Spleen (tissue), 11 donors: ENCODE measurements around the gene MCM7. TPM values are rescaled to one million over a fixed set of nuclear protein-coding genes. Genes with fewer than 3 reads are reported as not detected.

Experiments used
- DNase-seq: peaks from one replicate; pipeline ENCODE4 v3.0.0-alpha.2; 2020
- H3K27ac ChIP-seq, 8 donors: fragments of 200-600 bp; sonication (generic) in 7 of 8; 1 replicate in 4 of 8; 2 replicates in 4 of 8; pipeline versions ENCODE4 v1.5.0 to v1.8.0; 2016 to 2021; ENCODE audit warnings: inconsistent platforms in 4 of 8, mild to moderate bottlenecking in 4 of 8, moderate library complexity in 1 of 8
- H3K27me3 ChIP-seq, 7 donors: fragments of 200-600 bp; sonication (generic) in 6 of 7; replicated peaks in 1 of 7; 1 replicate in 4 of 7; 2 replicates in 3 of 7; pipeline versions ENCODE4 v1.5.0 to v1.8.0; 2016 to 2021; ENCODE audit warnings: inconsistent platforms in 3 of 7, mild to moderate bottlenecking in 1 of 7
- H3K36me3 ChIP-seq, 6 donors: fragments of 200-600 bp; sonication (generic) in 5 of 6; 1 replicate in 4 of 6; 2 replicates in 2 of 6; pipeline versions ENCODE4 v1.5.0 to v1.8.0; 2016 to 2021; ENCODE audit warnings: inconsistent platforms in 2 of 6
- H3K4me1 ChIP-seq, 6 donors: fragments of 200-600 bp; sonication (generic) in 5 of 6; 1 replicate in 3 of 6; 2 replicates in 3 of 6; pipeline versions ENCODE4 v1.5.0 to v1.8.0; 2016 to 2021; ENCODE audit warnings: inconsistent platforms in 3 of 6
- H3K4me3 ChIP-seq, 8 donors: fragments of 200-600 bp; sonication (generic) in 7 of 8; 1 replicate in 4 of 8; 2 replicates in 4 of 8; pipeline versions ENCODE4 v1.5.0 to v1.8.0; 2016 to 2021; ENCODE audit warnings: inconsistent platforms in 4 of 8, mild to moderate bottlenecking in 4 of 8, moderate library complexity in 2 of 8
- H3K9me3 ChIP-seq, 8 donors: fragments of 200-600 bp; sonication (generic) in 7 of 8; 1 replicate in 4 of 8; 2 replicates in 4 of 8; pipeline versions ENCODE4 v1.5.0 to v1.8.0; 2016 to 2021; ENCODE audit warnings: inconsistent platforms in 4 of 8
- CTCF ChIP-seq, 11 experiments: fragments of 200-600 bp in 7 of 11; fragments of 450-650 bp in 4 of 11; sonication (generic) in 4 of 11; IDR thresholded peaks in 8 of 11; conservative IDR thresholded peaks in 3 of 11; 1 replicate in 7 of 11; 2 replicates in 4 of 11; pipeline versions ENCODE4 v1.4.0 to v1.8.0; 2016 to 2021; ENCODE audit warnings: antibody characterized with exemption in 11 of 11, inconsistent platforms in 4 of 11, mild to moderate bottlenecking in 1 of 11
- POLR2A ChIP-seq, 3 donors: fragments of 450-650 bp; IDR thresholded peaks; one replicate each; pipeline ENCODE4 v1.5.1; 2017; ENCODE audit warnings: antibody characterized with exemption in 3 of 3, mild to moderate bottlenecking in 1 of 3
- POLR2AphosphoS5 ChIP-seq, 3 donors: sonication (generic); formaldehyde crosslinking; IDR thresholded peaks; one replicate each; pipeline ENCODE4 v1.5.1; 2017; ENCODE audit warnings: antibody characterized with exemption in 3 of 3
- WGBS, 5 donors: extraction: QIAGEN DNeasy Blood & Tissue Kit in 3 of 5; methylation state at CpG; one replicate each; pipeline versions ENCODE4 v1.1.5 to v1.1.7; 2013 to 2018; 5-methylcytosine and 5-hydroxymethylcytosine counted together
- intact Hi-C: fragments of 100-400 bp; cut with DNase I; formaldehyde crosslinking; loops from one replicate; pipeline ENCODE4 v1.15.0; 2023; ENCODE audit warnings: low total_unique reads
- polyA plus RNA-seq, 3 donors: library from polyadenylated mRNA; stranded (reverse); fragments of 200-250 nt; gene quantifications; one replicate each; pipeline ENCODE4 v1.2.1, GENCODE V29; 2013
- total RNA-seq, 7 donors: library from RNA; depleted of rRNA in 3 of 7; stranded (reverse); fragments of >200 nt in 3 of 7; fragmentation: NEBNext Ultra II Directional in 4 of 7; extraction: Animal tissue kit (Norgen Biotek cat#: 25700) in 4 of 7; gene quantifications; one replicate each; pipeline versions ENCODE4 v1.1.0 to v1.2.1, GENCODE V29; 2016 to 2021
- donor health status: healthy with polysubstance abuse.
- donor health status: DM: no; HTN: no; CAD: no; lungs with moderate emphysema.
- donor health status: DM: no; HTN: no; CAD: no.
- donor health status: Bipolar disorder and iron deficiency.
- donor health status: healthy.
- donor health status: DM: no; HTN: no; CAD: no.
- donor health status: DM: yes; HTN: yes; CAD: no.

The MCM7 gene
- total and polyA plus RNA-seq, 10 donors = 49.5 to 92.7 (median 68.5) TPM

- no peaks in the 10 kb centered on the region for H3K27me3 ChIP-seq
- H3K4me1 ChIP-seq = peaks cover 0 to 7% (median 0%) of the 10 kb centered on the region in 6 donors
- no peaks in the 10 kb centered on the region for H3K9me3 ChIP-seq
- TF ChIP-seq POLR2A (IDR thresholded peaks at IDR 0.05) (no peak), CTCF (IDR thresholded peaks at IDR 0.05 in 8 of 11, conservative IDR thresholded peaks at IDR 0.05 in 3 of 11) (no peak), POLR2AphosphoS5 (IDR thresholded peaks at IDR 0.05) (no peak)
- H3K27ac ChIP-seq = no peak overlapping the region
- WGBS, 5 donors = 74 to 88% (median 81%) methylated on average over 5 of the region's 5 CpGs
- intact Hi-C loops = no loop called here
- no peak overlapping the region for H3K4me3 ChIP-seq
- peaks cover 4 to 82% (median 40%) of the 10 kb centered on the region in 6 donors for H3K36me3 ChIP-seq
- no peak for DNase-seq
These were observed 41.9 kb downstream of the MCM7 start for GRCh38 chr7:100059251-100059739.

GRCh38 chr7:100057006-100057405 lies 44.2 kb downstream of the MCM7 start:
- TF ChIP-seq POLR2A (IDR thresholded peaks at IDR 0.05) (no peak), POLR2AphosphoS5 (IDR thresholded peaks at IDR 0.05) (no peak), CTCF (IDR thresholded peaks at IDR 0.05 in 8 of 11, conservative IDR thresholded peaks at IDR 0.05 in 3 of 11) (no peak)
- intact Hi-C loops = no loop called here
- Histone ChIP-seq H3K27me3 (no peaks in the 10 kb centered on the region), H3K36me3 (peaks cover 2 to 59% (median 23%) of the 10 kb centered on the region in 6 donors), H3K4me3 (no peak overlapping the region), H3K9me3 (no peaks in the 10 kb centered on the region), H3K27ac (no peak overlapping the region), H3K4me1 (peaks cover 0 to 11% (median under 1%) of the 10 kb centered on the region in 6 donors)
- WGBS, 5 donors = 93 to 98% (median 95%) methylated on average over 10 of the region's 10 CpGs
- DNase-seq = no peak

- no peaks in the 10 kb centered on the region for H3K9me3 ChIP-seq
- no peak for DNase-seq
- H3K4me3 ChIP-seq = no peak overlapping the region
- intact Hi-C loops = no loop called here
- WGBS, 5 donors = 48 to 73% (median 63%) methylated on average over 3 of the region's 3 CpGs
- no peak overlapping the region for H3K27ac ChIP-seq
- H3K4me1 ChIP-seq = peaks cover 5 to 35% (median 17%) of the 10 kb centered on the region in 6 donors
- no peaks in the 10 kb centered on the region for H3K27me3 ChIP-seq
- TF ChIP-seq CTCF (IDR thresholded peaks at IDR 0.05 in 8 of 11, conservative IDR thresholded peaks at IDR 0.05 in 3 of 11) = peak in 2 of 11 experiments; percentile 27 to 41
- TF ChIP-seq POLR2AphosphoS5 (IDR thresholded peaks at IDR 0.05) = no peak
- peaks cover 2 to 21% (median 15%) of the 10 kb centered on the region in 6 donors for H3K36me3 ChIP-seq
These were observed 48.0 kb downstream of the MCM7 start for GRCh38 chr7:100053215-100053614.

GRCh38 chr7:100051611-100052010 lies 49.6 kb downstream of the MCM7 start:
- Histone ChIP-seq H3K27me3 (no peaks in the 10 kb centered on the region), H3K9me3 (no peaks in the 10 kb centered on the region), H3K4me3 (no peak overlapping the region), H3K4me1 (peaks cover 5 to 35% (median 17%) of the 10 kb centered on the region in 6 donors), H3K36me3 (peaks cover 0 to 6% (median 1%) of the 10 kb centered on the region in 6 donors), H3K27ac (no peak overlapping the region)
- 89 to 95% (median 93%) methylated on average over 3 of the region's 3 CpGs for WGBS, 5 donors
- intact Hi-C loops = no loop called here
- TF ChIP-seq POLR2AphosphoS5 (IDR thresholded peaks at IDR 0.05) (no peak), CTCF (IDR thresholded peaks at IDR 0.05 in 8 of 11, conservative IDR thresholded peaks at IDR 0.05 in 3 of 11) (no peak), POLR2A (IDR thresholded peaks at IDR 0.05) (no peak)
- no peak for DNase-seq
